Cardiac fibroblast (primary cell): ENCODE measurements around the gene SMC1B.
"Not testable (repeated sequence)": the region's sequence is repeated elsewhere in the genome, so short reads cannot be mapped to it uniquely, and the experiment has no call there.

Source experiments
- DNase-seq, 2 donors: peaks; one replicate each; pipeline versions ENCODE4 v3.0.0 to v3.0.0-alpha.2; 2010; ENCODE audit warnings: low read depth in 2 of 2
- H3K4me3 ChIP-seq, 2 donors: replicated peaks in 1 of 2; 1 replicate in 1 of 2; 2 replicates in 1 of 2; pipeline ENCODE4 v1.5.1; 2011; ENCODE audit warnings: low read depth in 2 of 2, low read length in 2 of 2, mild to moderate bottlenecking in 2 of 2, moderate library complexity in 1 of 2
- CTCF ChIP-seq: IDR thresholded peaks from one replicate; pipeline ENCODE4 v1.5.1; 2011; ENCODE audit warnings: low read depth, mild to moderate bottlenecking, low read length, inconsistent platforms

Gene SMC1B

GRCh38 chr22:45298934-45299505 is 114.4 kb downstream of the SMC1B start:
- TF ChIP-seq CTCF, result no peak
- no peak for DNase-seq
- H3K4me3 ChIP-seq, result no peak overlapping the region

GRCh38 chr22:45296628-45297297 is 116.6 kb downstream of the SMC1B start:
- DNase-seq, result no peak
- no peak for TF ChIP-seq CTCF
- H3K4me3 ChIP-seq, result no peak overlapping the region

- DNase-seq, result no peak
- no peak overlapping the region for H3K4me3 ChIP-seq
These were observed 117.9 kb downstream of the SMC1B start for GRCh38 chr22:45295492-45295891.

GRCh38 chr22:45295004-45295403 is 118.4 kb downstream of the SMC1B start:
- not testable (repeated sequence) for DNase-seq, H3K4me3 ChIP-seq

More at GRCh38 chr22:45295492-45295891, 117.9 kb downstream of the SMC1B start:
- TF ChIP-seq CTCF, result no peak
